Femur (tissue), 1 donor: ENCODE results near the gene CPT1C.

Source experiments
- DNase-seq: peaks from one replicate; pipeline ENCODE4 v3.0.0-alpha.2; 2017

CPT1C gene

GRCh38 chr19:49763230-49763629, 72.3 kb downstream of the CPT1C start, which contains the start of gene TSKS:
TSS of gene TSKS (minus strand) at chr19:49763306. CDS start at chr19:49763247, 59 bp downstream.
- no peak for DNase-seq
